KOPT-K1 (cell line): Measurements from ENCODE around the gene TMEM134.
A peak's percentile ranks its signal among the peaks of the same experiment; 100 is the strongest.

Source experiments
- H3K27ac ChIP-seq: fragments of 200-600 bp; sonication (generic); 2 replicates; pipeline ENCODE4 v1.5.1; 2016; ENCODE audit warnings: antibody characterized with exemption, mild to moderate bottlenecking, low read depth, low read length; ENCODE audit not compliant: poor library complexity, severe bottlenecking
- H3K36me3 ChIP-seq: fragments of 200-600 bp; sonication (generic); 2 replicates; pipeline ENCODE4 v1.5.1; 2017; ENCODE audit warnings: antibody characterized with exemption, mild to moderate bottlenecking, low read length, moderate library complexity; ENCODE audit not compliant: insufficient read depth
- H3K9me3 ChIP-seq: fragments of 200-600 bp; sonication (generic); 2 replicates; pipeline ENCODE4 v1.5.1; 2017; ENCODE audit warnings: antibody characterized with exemption, low read length, mild to moderate bottlenecking; ENCODE audit not compliant: insufficient read depth, poor library complexity, severe bottlenecking

Gene TMEM134

DNA sequence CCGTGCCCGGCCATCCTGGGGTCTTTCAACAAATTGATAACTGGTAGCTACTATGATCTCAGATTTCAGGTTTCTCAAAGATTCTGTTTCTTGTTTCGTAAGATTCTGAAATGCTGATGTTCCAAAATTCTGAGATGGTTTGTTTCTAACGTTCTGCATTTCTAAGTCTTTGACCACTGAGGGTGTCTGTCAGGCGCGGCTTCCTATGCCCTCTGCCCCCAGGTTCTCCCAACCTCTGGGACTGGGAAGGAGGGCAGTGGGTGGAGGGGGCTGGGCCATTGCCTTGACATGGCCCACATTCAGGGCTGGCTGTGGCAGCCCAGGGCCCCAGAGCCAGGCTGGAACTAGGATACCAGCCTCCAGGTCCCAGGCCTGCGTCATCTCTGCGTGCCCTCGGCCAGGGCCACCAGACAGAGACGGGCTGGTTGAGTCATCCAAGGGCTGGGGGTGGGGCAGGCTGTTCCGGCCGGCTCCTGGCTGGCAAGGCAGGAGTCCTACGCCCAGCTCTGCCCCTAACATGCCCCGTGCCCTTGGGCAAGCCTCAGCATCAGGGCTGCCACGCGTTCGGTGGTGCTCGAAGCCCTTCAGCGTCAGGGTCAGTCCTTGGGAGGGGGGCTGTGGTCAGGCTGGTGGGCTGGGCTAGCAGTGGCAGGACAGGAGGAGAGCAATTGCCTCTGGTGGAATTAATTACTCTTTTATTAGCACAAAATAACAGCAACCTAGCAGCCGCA is 5.2 kb downstream of the TMEM134 start:
- no peaks in the 10 kb centered on the region for H3K36me3 ChIP-seq
- no peaks in the 10 kb centered on the region for H3K9me3 ChIP-seq
- peak overlapping the region; percentile 86 for H3K27ac ChIP-seq

DNA sequence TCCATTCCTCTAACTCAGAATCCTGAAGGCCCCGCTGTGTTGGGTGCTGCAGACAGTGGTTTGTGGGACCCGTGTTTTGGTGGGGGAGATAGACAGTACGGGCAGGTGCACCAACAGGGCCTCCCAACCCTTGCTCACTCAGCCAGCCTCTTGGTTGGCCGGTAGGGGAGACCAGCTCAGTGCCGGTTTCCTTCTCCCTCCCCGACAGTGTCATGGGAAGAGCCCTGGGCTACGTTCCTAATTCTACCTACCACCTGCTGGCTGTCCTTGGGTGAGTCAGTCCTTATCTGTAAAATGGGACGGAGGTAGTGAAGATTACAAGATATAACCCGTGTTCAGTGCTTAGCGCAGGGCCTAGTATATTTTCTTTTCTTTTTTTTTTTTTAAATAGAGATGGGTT is 5.9 kb downstream of the TMEM134 start:
- Histone ChIP-seq H3K36me3 (no peaks in the 10 kb centered on the region), H3K9me3 (no peaks in the 10 kb centered on the region), H3K27ac (no peak overlapping the region)

DNA sequence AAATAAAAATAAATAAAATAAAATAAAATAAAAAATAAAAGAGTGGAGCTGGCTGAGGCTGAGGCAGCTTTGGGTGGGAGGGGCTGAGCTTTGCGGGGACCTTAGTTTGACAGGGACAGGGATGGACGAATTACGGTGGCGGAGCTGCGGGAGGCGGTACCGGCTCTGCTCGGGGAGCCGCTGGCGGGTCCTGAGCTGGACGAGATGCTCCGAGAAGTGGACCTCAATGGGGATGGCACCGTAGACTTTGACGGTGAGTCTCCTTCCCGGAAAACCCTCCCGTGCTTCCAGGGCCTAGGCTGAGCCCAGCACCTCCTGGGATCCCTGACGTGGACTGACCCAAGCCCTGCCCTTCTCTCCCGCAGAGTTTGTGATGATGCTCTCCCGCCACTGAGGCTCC is 10.8 kb downstream of the TMEM134 start:
- no peaks in the 10 kb centered on the region for H3K9me3 ChIP-seq
- no peaks in the 10 kb centered on the region for H3K36me3 ChIP-seq
- H3K27ac ChIP-seq: no peak overlapping the region

DNA sequence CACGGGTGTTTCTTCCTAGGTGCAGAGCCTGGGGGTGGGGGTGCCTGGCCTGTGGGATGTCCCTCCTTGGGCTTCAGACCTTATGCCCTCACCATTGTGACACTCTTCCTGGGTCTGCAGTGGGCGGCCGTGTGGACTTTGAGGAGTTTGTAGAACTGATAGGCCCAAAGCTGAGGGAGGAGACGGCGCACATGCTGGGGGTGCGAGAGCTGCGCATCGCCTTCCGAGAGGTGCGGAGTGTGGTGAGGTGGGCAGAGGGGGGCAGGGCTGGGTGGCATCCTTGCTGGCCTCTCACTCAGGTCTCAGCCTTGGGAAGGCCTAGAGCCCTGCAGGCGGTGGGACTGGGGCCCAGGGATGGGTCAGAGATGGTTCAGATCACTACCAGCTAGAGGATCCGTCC is 11.6 kb downstream of the TMEM134 start:
- no peaks in the 10 kb centered on the region for H3K9me3 ChIP-seq
- no peak overlapping the region for H3K27ac ChIP-seq
- no peaks in the 10 kb centered on the region for H3K36me3 ChIP-seq

DNA sequence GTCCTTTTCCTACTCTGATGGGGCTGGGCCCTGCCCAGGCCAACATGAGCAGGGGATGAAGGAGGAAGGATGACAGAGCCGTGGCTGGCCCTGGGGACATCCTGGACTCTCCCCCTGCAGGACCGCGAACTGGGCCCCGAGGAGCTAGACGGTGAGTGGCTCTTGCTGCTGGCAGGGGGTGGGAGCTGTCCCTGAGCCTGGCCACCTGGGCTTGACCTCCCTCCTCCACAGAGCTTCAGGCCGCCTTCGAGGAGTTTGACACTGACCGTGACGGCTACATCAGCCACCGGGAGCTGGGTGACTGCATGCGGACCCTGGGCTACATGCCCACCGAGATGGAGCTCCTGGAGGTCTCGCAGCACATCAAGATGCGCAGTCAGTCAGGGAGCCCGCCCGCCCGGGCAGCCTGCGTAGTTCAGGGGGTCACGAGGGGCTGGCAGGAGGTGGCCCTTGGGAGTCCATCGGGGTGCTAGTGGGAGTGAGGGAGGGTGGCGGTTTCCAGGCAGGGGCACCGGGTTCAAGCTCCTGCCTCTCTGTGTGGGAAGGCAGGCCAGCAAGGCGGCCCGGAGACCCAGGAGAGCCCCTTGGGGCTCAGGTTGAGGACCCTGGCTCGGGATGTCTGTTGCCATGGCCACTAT is 12.9 kb downstream of the TMEM134 start:
- Histone ChIP-seq H3K36me3 (no peaks in the 10 kb centered on the region), H3K27ac (no peak overlapping the region), H3K9me3 (no peaks in the 10 kb centered on the region)

DNA sequence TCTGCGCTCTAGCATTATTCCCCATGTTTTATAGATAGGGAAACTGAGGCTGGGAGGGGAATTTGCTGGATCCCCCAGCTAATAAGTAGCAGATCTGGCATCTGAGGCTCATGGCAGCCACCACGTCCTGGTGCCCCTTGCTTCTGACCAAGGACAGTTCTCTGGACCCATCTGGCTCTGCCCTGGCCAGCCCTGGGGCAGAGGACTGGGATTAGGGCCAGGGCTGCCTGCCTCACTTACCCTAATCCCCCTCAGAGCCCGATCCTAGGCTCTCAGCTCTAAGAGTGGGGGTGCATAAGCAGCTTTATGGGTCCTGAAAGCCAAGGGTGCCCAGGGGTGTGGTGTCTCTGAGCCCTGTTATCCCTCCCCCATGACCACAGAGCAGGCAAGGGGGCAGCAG is 14.0 kb downstream of the TMEM134 start, which contains the start of gene CABP4:
CABP4 (plus strand) TSS at position 301 of the 400 bp plus-strand sequence; CDS start at position 371, 70 bp downstream.
- no peaks in the 10 kb centered on the region for H3K9me3 ChIP-seq
- no peaks in the 10 kb centered on the region for H3K36me3 ChIP-seq
- no peak within 1 kb of the TSS for H3K27ac ChIP-seq

DNA sequence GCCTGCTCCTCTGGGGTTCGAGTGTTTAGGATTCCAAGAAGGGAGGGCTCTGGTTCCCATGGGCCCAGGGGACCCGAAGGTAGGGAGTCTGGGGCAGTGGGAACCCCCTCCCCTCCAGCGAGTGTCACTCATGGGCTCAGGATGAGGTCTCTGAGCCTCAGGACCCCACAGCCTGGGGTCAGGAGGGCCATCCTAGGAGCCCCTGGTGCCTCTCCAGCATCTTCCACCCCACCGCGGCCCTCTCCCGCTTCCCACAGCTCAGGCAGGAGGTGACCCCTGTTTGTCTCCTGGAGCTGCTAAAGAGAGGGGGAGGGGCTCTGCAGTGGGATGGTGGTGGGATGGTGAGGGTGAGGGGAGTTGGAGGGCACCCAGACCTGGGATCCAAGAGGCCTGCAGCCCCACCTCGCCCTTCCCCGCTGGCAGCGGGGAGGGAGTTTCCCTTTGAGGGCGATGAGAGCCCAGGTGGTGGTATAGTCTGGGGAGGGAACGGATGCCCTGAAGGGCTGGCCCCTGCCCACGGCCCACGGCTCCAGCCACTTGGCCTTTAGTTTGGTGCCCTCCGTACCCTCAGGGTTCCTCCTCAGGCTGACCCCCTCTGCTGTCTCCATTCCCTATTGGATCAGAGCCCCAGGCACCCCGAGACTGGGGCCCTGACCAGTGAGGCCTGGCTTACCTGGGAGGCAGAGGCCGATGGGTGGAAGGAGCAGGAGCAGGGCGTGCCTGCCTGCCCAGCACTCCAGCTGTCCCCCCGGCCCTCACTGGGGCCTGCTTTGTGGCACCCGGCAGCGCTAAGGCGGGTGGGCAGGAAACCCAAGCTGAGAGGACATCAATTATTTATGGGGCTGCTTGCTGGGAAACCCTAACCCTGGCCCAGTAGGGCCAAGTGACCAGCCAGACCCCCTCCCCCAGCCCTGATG is 15.0 kb downstream of the TMEM134 start:
- no peaks in the 10 kb centered on the region for H3K9me3 ChIP-seq
- H3K27ac ChIP-seq: no peak overlapping the region
- no peaks in the 10 kb centered on the region for H3K36me3 ChIP-seq

DNA sequence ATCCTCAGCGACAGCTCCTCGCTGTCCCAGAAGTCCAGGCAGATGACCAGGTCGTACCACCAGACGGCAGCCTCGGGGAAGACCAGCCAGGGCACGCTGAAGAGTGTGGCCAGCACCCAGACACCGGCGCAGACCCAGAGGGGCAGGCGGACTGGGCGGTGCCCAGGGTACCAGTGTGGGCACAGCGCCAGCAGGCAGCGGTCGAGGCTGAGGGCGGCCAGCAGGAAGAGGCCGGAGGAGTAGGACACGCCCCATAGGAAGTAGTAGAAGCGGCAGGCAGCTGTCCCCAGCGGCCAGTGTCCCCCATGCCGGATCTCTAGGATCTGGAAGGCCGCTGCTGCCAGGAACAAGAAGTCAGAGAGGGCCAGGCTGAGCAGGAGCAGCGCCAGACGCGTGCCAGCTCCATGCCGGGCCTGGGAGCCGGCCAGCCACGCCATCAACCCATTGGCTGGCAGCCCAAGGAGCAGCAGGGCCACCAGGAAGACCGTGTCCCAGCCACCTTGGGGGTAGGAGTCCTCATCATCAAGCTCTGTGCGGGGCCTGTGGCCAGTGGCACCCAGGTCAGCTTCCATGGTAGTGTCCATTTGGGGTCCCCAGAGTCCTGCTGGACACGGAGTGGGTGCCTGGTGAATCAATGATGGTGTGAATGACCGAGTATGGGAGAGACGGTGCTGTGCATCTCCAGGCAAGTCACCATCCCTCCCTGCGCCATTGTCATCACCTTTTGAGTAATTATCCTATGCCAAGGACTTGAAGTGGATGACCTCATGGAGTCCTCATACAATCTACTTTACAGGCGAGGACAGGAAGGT is 16.7 kb downstream of the TMEM134 start, which contains the start of gene GPR152:
GPR152 (minus strand) TSS at position 589 of the 812 bp plus-strand sequence; CDS start at position 584, 5 bp downstream.
- Histone ChIP-seq H3K27ac (no peak within 1 kb of the TSS), H3K36me3 (no peaks in the 10 kb centered on the region)

DNA sequence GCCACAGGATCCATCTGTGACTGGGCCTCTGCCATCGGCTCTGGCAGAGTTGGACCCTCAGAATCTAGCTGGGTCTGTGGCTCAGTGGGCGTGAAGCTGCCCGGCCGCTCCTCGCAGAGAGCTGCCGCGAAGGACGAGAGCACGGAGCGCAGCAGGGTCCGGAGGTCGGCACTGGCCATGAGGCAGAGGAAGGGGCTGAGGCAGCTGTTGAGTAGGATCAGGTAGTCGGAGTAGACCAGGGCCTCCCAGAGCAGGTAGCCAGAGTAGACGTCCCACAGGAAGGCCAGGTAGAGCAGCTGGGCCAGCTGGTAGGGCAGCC is 17.4 kb downstream of the TMEM134 start:
- no peak overlapping the region for H3K27ac ChIP-seq
- H3K36me3 ChIP-seq: no peaks in the 10 kb centered on the region
- no peaks in the 10 kb centered on the region for H3K9me3 ChIP-seq

More for the DNA sequence above, 16.7 kb downstream of the TMEM134 start, which contains the start of gene GPR152:
- no peaks in the 10 kb centered on the region for H3K9me3 ChIP-seq

DNA sequence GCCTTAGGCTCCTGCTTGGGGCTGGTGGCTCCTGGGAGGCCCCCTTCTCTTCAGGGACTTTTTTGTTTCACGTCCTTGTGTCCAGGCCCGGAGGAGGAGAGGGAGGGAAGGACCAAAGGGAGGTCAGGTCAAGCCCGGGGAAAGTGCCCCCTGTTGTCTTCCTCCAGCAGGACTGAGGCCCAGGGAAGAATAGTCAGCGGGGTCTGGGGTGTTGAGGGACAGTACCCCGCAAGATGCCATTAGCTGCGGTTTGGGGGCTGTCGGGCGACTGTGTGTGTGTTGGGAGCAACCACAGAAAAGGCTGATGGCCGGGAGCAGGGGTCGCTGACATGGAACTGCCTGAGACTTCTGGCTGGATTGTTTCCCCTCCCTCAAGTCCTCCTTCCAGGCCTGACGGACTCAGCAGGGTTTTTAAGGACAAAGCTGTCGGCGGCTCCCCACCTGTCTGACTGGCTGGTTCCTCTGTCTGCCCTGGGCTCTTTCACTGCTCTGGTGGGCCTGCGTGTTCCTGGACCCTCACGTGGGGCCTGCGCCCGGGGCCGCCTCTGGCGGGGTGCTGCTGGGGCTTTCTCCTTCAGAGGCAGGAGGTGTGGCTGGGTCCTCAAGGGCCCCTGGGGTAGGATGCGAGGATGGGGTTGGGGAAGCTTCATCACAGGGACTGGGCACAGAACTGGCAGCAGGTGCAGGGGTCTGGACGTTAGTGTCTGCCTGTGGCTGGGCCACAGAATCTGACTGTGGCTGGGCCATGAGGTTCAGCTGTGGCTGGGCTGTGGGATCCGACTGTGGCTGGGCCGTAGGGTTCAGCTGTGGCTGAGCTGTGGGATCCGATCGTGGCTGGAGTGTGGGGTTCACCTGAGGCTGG is 18.0 kb downstream of the TMEM134 start:
- H3K27ac ChIP-seq: no peak overlapping the region
- no peaks in the 10 kb centered on the region for H3K36me3 ChIP-seq
- no peaks in the 10 kb centered on the region for H3K9me3 ChIP-seq

DNA sequence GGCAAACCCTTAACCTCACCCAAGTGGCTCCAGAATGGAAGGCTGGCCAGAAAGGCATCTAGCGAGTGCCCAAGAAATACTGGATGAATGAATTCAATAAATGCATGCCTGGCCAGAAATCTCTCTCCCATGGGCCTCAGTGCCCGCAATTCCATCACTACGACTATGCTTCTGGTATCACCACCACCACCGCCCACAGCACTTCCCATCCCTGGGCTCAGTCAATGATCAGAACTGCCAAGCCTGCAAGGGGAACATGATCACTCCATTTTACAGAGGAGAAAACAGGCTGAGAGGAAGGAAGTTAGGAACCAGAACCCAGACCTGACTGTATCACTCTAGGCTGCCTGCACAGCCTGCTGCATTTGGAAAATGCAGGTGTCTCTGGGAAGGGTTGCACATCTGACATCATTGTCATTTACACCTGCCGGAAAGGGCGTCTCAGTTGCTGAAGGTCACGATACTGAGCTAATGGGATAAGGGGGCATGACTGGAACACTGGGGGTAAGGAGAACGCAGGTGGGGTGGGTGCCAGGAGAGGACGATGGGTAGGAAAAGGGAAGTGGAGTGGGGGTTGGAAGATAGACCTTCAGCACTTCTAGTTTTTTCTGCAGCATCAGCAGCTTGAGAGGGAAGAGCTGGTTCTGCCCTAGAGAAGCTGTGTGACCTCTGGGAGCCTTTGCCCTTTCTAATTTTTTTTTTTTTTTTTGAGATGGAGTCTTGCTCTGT is 19.8 kb downstream of the TMEM134 start:
- Histone ChIP-seq H3K36me3 (no peaks in the 10 kb centered on the region), H3K9me3 (no peaks in the 10 kb centered on the region), H3K27ac (no peak overlapping the region)

DNA sequence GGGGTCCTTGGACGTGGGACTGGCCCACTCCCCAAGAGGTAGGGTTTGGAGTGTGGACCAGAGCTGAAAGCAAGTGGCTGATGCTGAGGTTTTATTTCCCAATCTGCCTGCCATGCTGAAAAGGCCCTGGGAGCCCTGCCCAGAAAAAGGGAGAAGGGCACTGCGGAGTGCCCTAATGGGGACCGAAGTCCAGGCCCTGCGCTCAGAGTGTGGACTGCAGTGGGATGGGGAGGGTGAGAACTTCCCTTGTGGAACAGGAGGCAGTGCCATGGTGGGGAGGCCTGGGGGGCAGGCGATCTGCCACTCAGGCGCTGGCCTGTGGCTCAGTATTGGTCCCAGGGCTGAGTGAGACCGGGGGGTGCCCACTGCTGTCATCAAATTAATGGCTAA is 20.8 kb downstream of the TMEM134 start:
- H3K36me3 ChIP-seq: no peaks in the 10 kb centered on the region
- no peak overlapping the region for H3K27ac ChIP-seq
- H3K9me3 ChIP-seq: no peaks in the 10 kb centered on the region

DNA sequence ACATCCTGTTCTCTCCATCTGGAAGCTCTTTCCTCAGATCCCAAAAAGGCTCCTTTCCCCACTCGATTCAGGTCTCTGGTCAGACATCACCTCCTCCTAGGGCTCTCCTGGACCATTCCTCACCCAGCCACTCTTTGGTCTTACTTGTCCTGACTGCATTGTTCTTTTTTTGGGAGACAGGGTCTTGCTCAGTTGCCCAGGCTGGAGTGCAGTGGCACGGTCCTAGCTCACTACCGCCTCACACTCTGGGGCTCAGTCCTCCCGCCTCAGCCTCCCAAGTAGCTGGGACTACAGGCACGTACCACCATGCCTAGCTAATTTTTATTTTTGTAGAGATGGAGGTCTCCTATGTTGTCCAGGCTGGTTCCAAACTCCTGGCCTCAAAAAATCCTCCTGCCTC is 23.5 kb downstream of the TMEM134 start:
- peak overlapping the region; percentile 71 for H3K27ac ChIP-seq
- H3K9me3 ChIP-seq: no peaks in the 10 kb centered on the region
- H3K36me3 ChIP-seq: no peaks in the 10 kb centered on the region
